Endothelial cell of umbilical vein (primary cell): Measurements from ENCODE around the gene TDRD3. TPM values are rescaled to one million over a fixed set of nuclear protein-coding genes. Genes with fewer than 3 reads are reported as not detected.

Experiments
- BruUV-seq: library from RNA; stranded (reverse); fragments of 400-500 nt; replicated peaks from 2 replicates; lab custom pipeline; 2021; lab: Mats Ljungman, UMichigan
- CTCF ChIA-PET: fragments of 300-600, 350-600 bp; sonication (Branson Sonifier 250); formaldehyde crosslinking; loops from one replicate; lab custom pipeline; 2021; ENCODE audit warnings: antibody characterized with exemption, inconsistent platforms; lab: Charles Lee
- POLR2A ChIA-PET: fragments of 300-600, 350-600 bp; sonication (Branson Sonifier 250); formaldehyde crosslinking; loops from one replicate; lab custom pipeline; 2021; ENCODE audit warnings: antibody characterized with exemption, inconsistent platforms; lab: Charles Lee
- DNase-seq: peaks from one replicate; pipeline ENCODE4 v3.0.0-alpha.2; 2011; ENCODE audit warnings: low read depth, low spot score
- FAIRE-seq: peaks from 2 replicates; lab custom pipeline; 2011; peaks lifted over from hg19 to GRCh38; lab: Jason Lieb, UNC
- H2AFZ ChIP-seq: 2 replicates; pipeline ENCODE4 v1.6.0; 2012; ENCODE audit warnings: low read depth, low read length, control low read depth, inconsistent platforms
- H3K27ac ChIP-seq: 2 replicates; pipeline ENCODE4 v1.5.1; 2011; ENCODE audit warnings: low read depth, mild to moderate bottlenecking, control low read depth, low read length, moderate library complexity; ENCODE audit not compliant: insufficient read depth
- H3K27me3 ChIP-seq, 2 experiments: 2 replicates each; pipeline versions ENCODE4 v1.6.0 to v1.6.1; 2011; ENCODE audit warnings: low read length in 2 of 2, mixed read lengths in 1 of 2; ENCODE audit not compliant: control insufficient read depth in 2 of 2, insufficient read depth in 2 of 2
- H3K36me3 ChIP-seq, 2 experiments: 2 replicates in 1 of 2; 3 replicates in 1 of 2; pipeline ENCODE4 v1.5.1; 2011; ENCODE audit warnings: low read length in 2 of 2, mild to moderate bottlenecking in 1 of 2, moderate library complexity in 1 of 2; ENCODE audit not compliant: control insufficient read depth in 2 of 2, insufficient read depth in 2 of 2; ENCODE audit errors: extremely low read depth in 1 of 2
- H3K4me1 ChIP-seq: 3 replicates; pipeline ENCODE4 v1.5.1; 2011; ENCODE audit warnings: mild to moderate bottlenecking, low read length; ENCODE audit not compliant: control insufficient read depth, insufficient read depth; ENCODE audit errors: extremely low read depth
- H3K4me2 ChIP-seq: 2 replicates; pipeline ENCODE4 v1.6.1; 2011; ENCODE audit warnings: low read length, control low read depth, mixed read lengths; ENCODE audit not compliant: insufficient read depth
- H3K4me3 ChIP-seq, 3 experiments: fragments of 200-600 bp in 1 of 3; sonication (generic), shearing (Covaris generic) in 1 of 3; replicated peaks in 1 of 3; 2 replicates each; pipeline ENCODE4 v1.5.1; 2011 to 2016; ENCODE audit warnings: control low read depth in 3 of 3, low read length in 3 of 3, mild to moderate bottlenecking in 2 of 3, inconsistent platforms in 1 of 3, low read depth in 1 of 3, moderate library complexity in 1 of 3; ENCODE audit not compliant: insufficient read depth in 1 of 3
- H3K79me2 ChIP-seq: 2 replicates; pipeline ENCODE4 v1.6.0; 2012; ENCODE audit warnings: low read length, inconsistent platforms; ENCODE audit not compliant: control insufficient read depth, insufficient read depth
- H3K9ac ChIP-seq: replicated peaks from 2 replicates; pipeline ENCODE3; 2011; ENCODE audit warnings: low read length, control low read depth; ENCODE audit not compliant: insufficient read depth; ENCODE audit errors: extremely low read depth
- H3K9me1 ChIP-seq: replicated peaks from 3 replicates; pipeline ENCODE4 v1.6.0; 2011; ENCODE audit warnings: mild to moderate bottlenecking, low read length; ENCODE audit not compliant: control insufficient read depth, insufficient read depth; ENCODE audit errors: extremely low read depth
- H3K9me3 ChIP-seq: replicated peaks from 2 replicates; pipeline ENCODE4 v1.5.1; 2012; ENCODE audit warnings: low read length, inconsistent platforms; ENCODE audit not compliant: control insufficient read depth, insufficient read depth
- H4K20me1 ChIP-seq: replicated peaks from 2 replicates; pipeline ENCODE3; 2011; ENCODE audit warnings: mild to moderate bottlenecking, low read length; ENCODE audit not compliant: control insufficient read depth, insufficient read depth; ENCODE audit errors: extremely low read depth
- CTCF ChIP-seq, 2 donors: IDR thresholded peaks; 1 replicate in 1 of 2; 2 replicates in 1 of 2; pipeline ENCODE4 v1.5.1; 2011; ENCODE audit warnings: low read length in 2 of 2, mild to moderate bottlenecking in 2 of 2, moderate library complexity in 2 of 2, control low read depth in 1 of 2, inconsistent platforms in 1 of 2, low read depth in 1 of 2; ENCODE audit not compliant: insufficient read depth in 1 of 2; ENCODE audit errors: extremely low read depth in 1 of 2
- EZH2 ChIP-seq: IDR thresholded peaks from 2 replicates; pipeline ENCODE4 v1.6.1; 2012; ENCODE audit warnings: borderline replicate concordance, low read depth, mild to moderate bottlenecking, moderate library complexity, low read length, inconsistent platforms; ENCODE audit not compliant: severe bottlenecking
- FOS ChIP-seq: IDR thresholded peaks from 2 replicates; pipeline ENCODE4 v1.6.1; 2011; ENCODE audit warnings: mild to moderate bottlenecking, low read length, moderate library complexity, borderline replicate concordance; ENCODE audit not compliant: insufficient read depth
- GATA2 ChIP-seq: IDR thresholded peaks from 2 replicates; pipeline ENCODE4 v1.7.0; 2011; ENCODE audit warnings: low read depth, mild to moderate bottlenecking, moderate library complexity, mixed read lengths, low read length; ENCODE audit not compliant: insufficient read length, insufficient read depth
- JUN ChIP-seq: IDR thresholded peaks from 2 replicates; pipeline ENCODE4 v1.6.1; 2011; ENCODE audit warnings: borderline replicate concordance, low read depth; ENCODE audit not compliant: insufficient read length, insufficient read depth
- MAX ChIP-seq: IDR thresholded peaks from 2 replicates; pipeline ENCODE4 v1.6.1; 2011; ENCODE audit not compliant: insufficient read depth, insufficient read length
- MYC ChIP-seq: IDR thresholded peaks from one replicate; pipeline ENCODE4 v1.6.1; 2011; ENCODE audit warnings: mild to moderate bottlenecking, low read depth, low read length
- POLR2A ChIP-seq: IDR thresholded peaks from 2 replicates; pipeline ENCODE4 v1.6.1; 2012; ENCODE audit warnings: low read depth, mild to moderate bottlenecking, control low read depth, low read length
- POLR2AphosphoS5 ChIP-seq: IDR thresholded peaks from 2 replicates; pipeline ENCODE4 v1.6.1; 2012; ENCODE audit warnings: low read depth, mild to moderate bottlenecking, control low read depth, low read length, moderate library complexity; ENCODE audit not compliant: insufficient read depth
- dilution Hi-C: fragments of 300-500 bp; cut with MboI; formaldehyde crosslinking; loops from one replicate; pipeline ENCODE4 v1.15.0; 2019; ENCODE audit warnings: low sequenced_read_pairs; ENCODE audit not compliant: extremely low pct_ligation_motif_present
- intact Hi-C: fragments of 100-400 bp; cut with micrococcal nuclease; formaldehyde crosslinking; loops from one replicate; pipeline ENCODE4 v1.10.0; 2022
- polyA plus RNA-seq, 4 experiments: library from polyadenylated mRNA; depleted of rRNA in 3 of 4; stranded (reverse) in 3 of 4; unstranded in 1 of 4; fragments of >200 nt; gene quantifications; 2 replicates each; pipeline versions ENCODE4 v1.2.1 to v1.2.3, GENCODE V29; 2011 to 2012; ENCODE audit warnings: missing spikeins in 1 of 4
- total RNA-seq: library from RNA; stranded (reverse); gene quantifications from 2 replicates; pipeline ENCODE4 v1.2.3, GENCODE V29; 2021

TDRD3 gene
- total and polyA plus RNA-seq, 2 donors (not counting 3 experiments of a cell fraction or from before 2014, with no cell fraction given), result 3.0 to 16.3 TPM

GRCh38 chr13:60620611-60621395 lies 223.8 kb downstream of the TDRD3 start:
- H3K27ac ChIP-seq, result no peak overlapping the region
- no peaks in the 10 kb centered on the region for H4K20me1 ChIP-seq
- H3K36me3 ChIP-seq, result no peaks in the 10 kb centered on the region
- no peak overlapping the region for H3K4me2 ChIP-seq
- H3K79me2 ChIP-seq, result no peaks in the 10 kb centered on the region
- H3K9ac ChIP-seq, result no peak overlapping the region
- intact Hi-C loops, result loop anchor here (10.0 kb wide), 1 partner anchor 374 kb away; no protein-coding TSS in a partner anchor
- FAIRE-seq (no peak), DNase-seq (no peak)
- no peak overlapping the region for H3K4me3 ChIP-seq
- dilution Hi-C loops, result no loop called here
- no peak overlapping the region for H2AFZ ChIP-seq
- no TSS peak for BruUV-seq
- no peaks in the 10 kb centered on the region for H3K9me3 ChIP-seq
- no peaks in the 10 kb centered on the region for H3K9me1 ChIP-seq
- POLR2A ChIA-PET, result no interaction called here
- CTCF ChIA-PET, result interaction anchor here (1.0 to 4.9 kb wide), 2 partner anchors 147 to 172 kb away, joined by 3 to 31 read pairs; no protein-coding TSS in a partner anchor
- peaks cover 2 to 19% of the 10 kb centered on the region in 2 experiments for H3K27me3 ChIP-seq
- no peaks in the 10 kb centered on the region for H3K4me1 ChIP-seq
- TF ChIP-seq JUN, result no peak

- intact Hi-C loops, result loop anchor here (10.0 kb wide), 1 partner anchor 372 kb away; no protein-coding TSS in a partner anchor
- Histone ChIP-seq H3K27ac (no peak overlapping the region), H3K27me3 (peaks cover 2 to 25% of the 10 kb centered on the region in 2 experiments), H2AFZ (no peak overlapping the region), H3K9me3 (no peaks in the 10 kb centered on the region), H3K36me3 (no peaks in the 10 kb centered on the region), H3K4me3 (no peak overlapping the region), H3K9ac (no peak overlapping the region), H3K9me1 (no peaks in the 10 kb centered on the region), H3K4me2 (no peak overlapping the region), H3K79me2 (no peaks in the 10 kb centered on the region), H4K20me1 (no peaks in the 10 kb centered on the region), H3K4me1 (no peaks in the 10 kb centered on the region)
- TF ChIP-seq MAX (no peak), FOS (no peak), JUN (no peak), MYC (no peak), CTCF (IDR thresholded peaks at IDR 0.05; ENCODE audit: extremely low read depth in 1 of 2, insufficient read depth in 1 of 2, low read depth in 1 of 2, low read length in 2 of 2) (no peak), POLR2A (no peak), GATA2 (no peak), POLR2AphosphoS5 (no peak), EZH2 (no peak)
- POLR2A ChIA-PET, result no interaction called here
- dilution Hi-C loops, result no loop called here
- DNase-seq (no peak), FAIRE-seq (no peak)
- BruUV-seq, result no TSS peak
- CTCF ChIA-PET, result no interaction called here
These were observed 226.1 kb downstream of the TDRD3 start for GRCh38 chr13:60623151-60623550.
